ENCODE results near the gene TOMM40L.

GRCh38 chr1:161233102-161233501 lies 7.2 kb downstream of the TOMM40L start:
- TF ChIP-seq CTCF (IDR thresholded peaks at IDR 0.05; ENCODE audit: low read length), result no peak
- TF ChIP-seq EZH2 (IDR thresholded peaks at IDR 0.05; ENCODE audit: borderline replicate concordance, low read length), result no peak
